WERI-Rb-1 (cell line): ENCODE measurements around the gene TENT4B.
"Not testable (repeated sequence)": the region's sequence is repeated elsewhere in the genome, so short reads cannot be mapped to it uniquely, and the experiment has no call there.

Source experiments
- DNase-seq: peaks from one replicate; pipeline ENCODE4 v3.0.0-alpha.2; 2020
- H3K27ac ChIP-seq: fragments of 250-450 bp; sonication (Bioruptor Pico); 2 replicates; pipeline ENCODE4 v1.5.1; 2020; ENCODE audit warnings: mild to moderate bottlenecking, moderate library complexity
- H3K27me3 ChIP-seq: fragments of 250-450 bp; sonication (Bioruptor Pico); 2 replicates; pipeline ENCODE4 v1.5.1; 2021; ENCODE audit warnings: mild to moderate bottlenecking, low read depth, moderate library complexity; ENCODE audit not compliant: insufficient read depth, severe bottlenecking
- H3K36me3 ChIP-seq: fragments of 250-450 bp; sonication (Bioruptor Pico); 2 replicates; pipeline ENCODE4 v1.5.1; 2020; ENCODE audit warnings: mild to moderate bottlenecking, moderate library complexity
- H3K4me3 ChIP-seq: 2 replicates; pipeline ENCODE4 v1.5.1; 2011; ENCODE audit warnings: low read depth, mild to moderate bottlenecking, control low read depth, low read length
- H3K9me3 ChIP-seq: fragments of 250-450 bp; sonication (Bioruptor Pico); 2 replicates; pipeline ENCODE4 v1.5.1; 2021; ENCODE audit warnings: mild to moderate bottlenecking, moderate library complexity; ENCODE audit not compliant: severe bottlenecking
- CTCF ChIP-seq: IDR thresholded peaks from 2 replicates; pipeline ENCODE4 v1.5.1; 2011; ENCODE audit warnings: low read depth, mild to moderate bottlenecking, control low read depth, inconsistent platforms, low read length

The TENT4B gene

GRCh38 chr16:50121721-50122445 lies 31.2 kb upstream of the TENT4B start:
- Histone ChIP-seq H3K9me3 (no peaks in the 10 kb centered on the region), H3K4me3 (no peak overlapping the region), H3K36me3 (no peaks in the 10 kb centered on the region), H3K27me3 (no peaks in the 10 kb centered on the region), H3K27ac (no peak overlapping the region)
- no peak for DNase-seq
- no peak for TF ChIP-seq CTCF

- no peak overlapping the region for H3K27ac ChIP-seq
- TF ChIP-seq CTCF, result no peak
- H3K36me3 ChIP-seq, result no peaks in the 10 kb centered on the region
- H3K9me3 ChIP-seq, result no peaks in the 10 kb centered on the region
- no peak for DNase-seq
- H3K27me3 ChIP-seq, result no peaks in the 10 kb centered on the region
- H3K4me3 ChIP-seq, result no peak overlapping the region
These were observed 29.7 kb upstream of the TENT4B start for GRCh38 chr16:50123417-50123816.

GRCh38 chr16:50124769-50125168 lies 28.3 kb upstream of the TENT4B start:
- Histone ChIP-seq H3K27me3 (no peaks in the 10 kb centered on the region), H3K36me3 (no peaks in the 10 kb centered on the region), H3K4me3 (no peak overlapping the region), H3K9me3 (no peaks in the 10 kb centered on the region), H3K27ac (no peak overlapping the region)
- no peak for DNase-seq
- no peak for TF ChIP-seq CTCF

GRCh38 chr16:50126183-50126582 lies 26.9 kb upstream of the TENT4B start:
- Histone ChIP-seq H3K27me3 (no peaks in the 10 kb centered on the region), H3K9me3 (peaks cover 2% of the 10 kb centered on the region), H3K27ac (no peak overlapping the region), H3K4me3 (no peak overlapping the region), H3K36me3 (no peaks in the 10 kb centered on the region)
- no peak for DNase-seq
- TF ChIP-seq CTCF, result no peak

GRCh38 chr16:50132571-50132970 lies 20.5 kb upstream of the TENT4B start:
- not testable (repeated sequence) for H3K9me3 ChIP-seq, H3K36me3 ChIP-seq, H3K27ac ChIP-seq, DNase-seq, H3K4me3 ChIP-seq, H3K27me3 ChIP-seq

- no peak overlapping the region for H3K4me3 ChIP-seq
- peaks cover 2% of the 10 kb centered on the region for H3K9me3 ChIP-seq
- H3K27me3 ChIP-seq, result no peaks in the 10 kb centered on the region
- TF ChIP-seq CTCF, result no peak
- no peak for DNase-seq
- no peaks in the 10 kb centered on the region for H3K36me3 ChIP-seq
- H3K27ac ChIP-seq, result no peak overlapping the region
These were observed 19.9 kb upstream of the TENT4B start for GRCh38 chr16:50133214-50133613.
